Activated CD8-positive, alpha-beta memory T cell treated with anti-CD3 and anti-CD28 coated beads for 24 hours (primary cell): ENCODE measurements around the gene A2M.

ENCODE experiments used
- DNase-seq: peaks from one replicate; pipeline ENCODE4 v3.0.0-alpha.2; 2020

A2M gene

DNA sequence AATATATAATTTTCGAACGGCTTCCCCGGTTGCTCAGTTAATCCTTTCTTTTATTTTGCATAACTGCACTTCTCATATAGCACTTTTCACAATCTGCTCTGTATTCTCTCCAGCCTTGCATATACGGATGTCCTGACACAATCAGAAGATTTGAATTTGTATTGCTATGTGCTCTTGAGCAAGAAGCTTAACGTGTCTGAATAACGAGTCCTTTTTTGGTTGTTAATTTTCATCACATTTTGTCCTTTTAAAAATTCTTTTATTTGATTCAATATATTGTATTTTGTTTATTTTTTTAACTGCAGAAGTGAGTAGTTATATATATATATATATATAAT lies 17.6 kb downstream of the A2M start:
- DNase-seq = no peak

DNA sequence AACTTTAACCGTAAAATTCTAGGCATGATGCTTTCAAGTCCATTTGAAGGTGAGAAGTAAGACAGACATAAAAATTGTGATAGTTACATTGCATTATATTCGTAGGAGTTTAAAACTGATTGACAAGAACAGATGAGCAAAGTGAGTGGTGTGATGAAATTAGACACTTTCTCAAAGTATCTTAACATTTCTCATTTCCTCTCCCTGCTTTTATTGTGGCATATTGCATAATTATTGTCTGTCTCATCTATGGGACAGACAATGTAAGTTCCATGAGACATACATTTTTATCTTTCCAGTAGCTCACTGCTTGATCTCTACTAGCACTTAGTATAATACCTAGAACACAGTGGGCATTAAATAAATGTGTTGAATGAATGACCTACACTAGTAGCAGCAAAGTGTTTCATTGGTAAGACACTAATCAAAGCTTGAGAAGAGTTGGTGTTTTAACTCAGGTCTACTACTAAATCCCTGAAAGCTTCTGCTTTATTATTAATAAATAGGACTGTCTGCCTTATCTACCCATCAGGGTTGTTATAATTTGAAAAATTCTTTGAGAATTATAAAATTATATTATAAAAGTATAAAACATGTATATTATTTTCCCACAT lies 19.0 kb downstream of the A2M start:
- no peak for DNase-seq

DNA sequence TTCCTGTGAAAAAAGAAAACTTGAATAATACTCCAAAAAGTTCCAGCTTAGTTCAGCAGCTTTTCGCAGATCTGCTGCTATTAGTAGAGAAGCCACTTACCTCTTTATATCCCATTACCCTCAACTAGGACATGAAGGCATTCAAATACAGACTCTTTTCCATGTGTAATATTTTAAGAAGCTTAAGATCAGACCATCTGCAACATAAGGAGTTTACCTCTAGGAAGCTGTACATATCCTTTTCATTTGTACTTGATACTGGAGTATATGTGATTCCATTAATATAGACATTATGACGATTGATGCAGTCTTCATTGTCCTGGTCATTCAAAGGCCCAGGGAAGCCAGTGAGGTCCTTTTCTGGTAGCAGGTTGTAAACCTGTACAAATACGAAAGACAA lies 20.4 kb downstream of the A2M start:
- DNase-seq = no peak

DNA sequence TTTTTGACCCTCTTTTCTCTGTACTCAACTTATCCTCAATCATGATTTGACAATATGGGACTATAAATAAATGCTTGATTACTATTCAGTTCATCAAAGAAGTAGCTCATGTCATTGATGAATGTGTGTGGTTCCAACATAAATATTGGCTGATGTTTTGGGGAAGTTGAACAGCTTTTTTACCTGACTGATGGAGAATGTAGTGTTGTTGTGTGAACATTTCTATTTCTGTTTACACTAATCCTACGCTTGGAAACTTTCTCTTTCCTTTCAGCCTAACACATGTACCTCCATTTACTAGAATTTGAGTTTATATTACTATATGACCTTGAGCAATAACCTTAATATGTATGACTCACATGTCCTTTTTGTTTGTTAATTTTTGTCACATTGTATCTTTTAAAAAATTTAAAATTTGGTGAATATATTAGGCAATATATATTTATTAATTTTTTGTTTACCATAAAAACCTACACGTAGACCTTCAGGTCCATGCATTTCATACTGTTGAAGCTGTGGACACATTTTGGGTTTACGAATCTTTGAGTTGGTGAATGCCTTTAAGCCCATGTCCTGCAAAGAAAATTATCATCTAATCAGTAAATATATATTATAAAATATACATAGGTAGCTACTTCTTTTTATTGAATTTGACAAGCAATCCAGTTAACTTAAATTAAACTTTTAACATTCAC lies 21.1 kb downstream of the A2M start:
- no peak for DNase-seq

DNA sequence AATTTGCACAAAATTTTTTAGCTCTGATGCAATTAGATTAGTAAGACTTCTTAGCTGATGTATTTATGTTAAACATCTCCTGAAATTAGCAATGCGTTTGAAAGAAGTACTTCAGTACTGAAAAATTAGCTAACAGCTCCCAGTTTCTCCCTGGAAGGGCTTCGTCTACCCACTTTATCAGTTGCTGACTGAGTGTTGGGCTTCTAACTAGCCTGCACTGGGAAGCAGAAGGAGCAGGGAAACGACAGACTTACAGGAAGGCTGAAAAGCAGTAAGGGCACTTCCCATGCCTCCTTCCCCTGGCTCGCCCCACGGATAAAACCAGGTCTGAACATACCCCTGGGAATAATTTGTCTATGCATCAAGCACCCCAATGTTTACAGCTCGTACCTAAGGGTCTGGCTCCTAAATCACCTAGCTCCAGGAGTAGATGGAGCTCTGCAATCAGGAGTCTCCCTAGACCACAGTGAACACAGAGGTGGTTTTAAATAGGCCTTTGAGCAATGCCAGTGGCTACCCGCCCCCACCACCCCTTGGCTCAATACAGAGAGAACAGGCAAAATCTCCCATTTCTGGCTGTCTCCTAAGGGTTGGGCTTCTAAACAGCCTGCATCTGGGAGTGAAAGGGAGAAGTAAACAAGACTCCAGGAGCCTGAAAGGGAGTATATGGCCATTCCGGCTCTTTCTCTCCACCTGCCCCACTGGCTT lies 23.7 kb downstream of the A2M start:
- no peak for DNase-seq

DNA sequence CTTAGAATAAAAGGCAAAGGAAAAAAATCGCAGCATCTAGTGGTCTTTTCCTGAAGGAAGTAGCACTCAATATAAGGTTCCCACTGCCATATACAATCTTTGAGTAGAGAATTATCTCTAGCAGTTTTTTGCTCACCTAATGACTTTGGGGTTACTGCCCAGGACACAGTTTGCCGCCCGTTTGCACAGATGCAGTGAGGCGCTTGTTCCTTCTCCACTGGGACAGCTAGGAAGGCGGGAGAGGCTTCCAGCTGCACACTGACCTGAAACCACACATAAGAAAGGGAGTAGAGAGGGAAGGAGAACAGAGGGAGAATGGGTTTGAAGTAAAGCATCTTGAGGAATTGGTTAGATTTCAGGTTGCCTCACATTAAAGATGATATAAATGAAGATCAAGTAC lies 25.5 kb downstream of the A2M start:
- no peak for DNase-seq

DNA sequence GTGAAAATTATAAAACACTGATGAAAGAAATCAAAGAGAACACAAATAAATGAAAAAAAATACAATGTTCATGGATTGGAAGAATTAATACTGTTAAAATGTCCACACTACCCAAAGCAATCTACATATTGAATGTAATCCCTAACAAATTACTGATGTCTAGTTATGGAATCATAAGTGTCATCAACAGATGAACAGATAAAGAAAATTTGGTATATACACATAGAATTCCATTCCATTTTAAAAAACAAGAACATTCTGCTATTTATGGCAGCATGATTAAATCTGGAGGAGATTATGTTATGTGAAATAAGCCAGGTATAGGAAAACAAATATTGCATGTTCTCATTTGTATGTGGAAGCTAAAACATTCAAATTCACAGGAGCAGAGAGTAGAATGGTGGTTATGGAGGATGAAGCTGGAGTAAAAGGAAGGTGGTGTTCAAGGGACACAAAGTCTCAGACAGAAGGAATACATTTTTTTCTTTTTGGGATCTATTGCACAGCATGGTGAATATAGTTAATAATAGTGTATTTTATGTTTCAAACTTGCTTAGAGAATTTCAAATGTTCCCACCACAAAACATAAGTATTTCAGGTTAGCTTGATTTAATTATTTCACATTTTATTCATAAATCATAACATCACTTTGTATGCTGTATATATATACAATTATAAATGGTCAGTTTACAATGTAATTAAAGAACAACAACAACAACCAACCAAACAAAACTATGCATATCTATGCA lies 28.5 kb downstream of the A2M start:
- no peak for DNase-seq

DNA sequence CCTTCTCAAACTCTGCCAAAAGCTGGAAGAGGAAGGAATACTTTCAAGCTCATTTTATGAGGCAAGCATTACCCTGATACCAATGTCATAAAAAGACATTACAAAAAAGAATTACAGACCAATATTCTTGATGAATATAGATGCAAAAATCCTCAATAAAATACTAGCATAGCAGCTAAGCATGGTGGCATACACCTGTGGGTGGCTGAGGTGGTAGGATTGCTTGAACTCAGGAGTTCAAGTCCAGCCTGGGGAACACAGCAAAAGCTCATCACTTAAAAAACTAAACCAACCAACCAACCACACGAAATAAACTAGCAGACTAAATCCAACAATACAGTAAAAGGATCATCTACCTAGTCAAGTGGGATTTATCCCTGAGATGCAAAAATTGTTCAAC lies 29.6 kb downstream of the A2M start:
- DNase-seq = no peak

DNA sequence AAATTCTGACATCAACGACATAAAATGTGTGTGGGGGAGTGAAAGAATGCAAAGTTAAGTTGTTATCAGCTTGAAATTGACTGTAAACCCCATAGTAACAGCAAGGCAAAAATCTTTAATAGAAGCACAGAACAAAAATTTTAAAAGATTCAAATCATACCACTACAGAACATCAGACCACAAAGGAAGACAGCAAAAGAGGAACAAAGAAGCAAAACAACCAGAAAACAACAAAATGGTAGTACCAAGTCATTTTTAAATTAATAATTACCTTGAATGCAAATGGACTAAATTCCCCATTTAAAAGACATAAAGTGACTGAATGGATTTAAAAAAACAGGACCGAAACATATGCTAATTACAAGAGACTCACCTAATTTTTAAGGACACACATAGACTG lies 31.3 kb downstream of the A2M start:
- no peak for DNase-seq

DNA sequence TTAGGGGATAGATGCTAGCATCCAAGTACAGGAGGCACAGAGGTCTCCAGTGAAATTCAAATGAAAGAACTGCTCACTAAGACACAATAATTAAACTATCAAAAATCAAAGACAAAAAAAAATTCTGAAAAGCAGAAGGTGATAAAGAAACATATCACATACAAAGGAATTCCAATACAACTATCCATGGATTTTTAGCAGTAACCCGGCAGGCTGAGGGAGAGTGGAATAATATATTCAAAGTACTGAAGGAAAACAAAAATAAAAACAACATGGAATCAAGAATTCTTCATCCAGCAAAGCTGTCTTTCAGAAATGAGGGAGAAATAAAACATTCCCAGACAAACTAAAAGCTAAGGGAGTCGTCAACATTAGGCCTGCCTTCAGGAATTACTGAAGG lies 31.9 kb downstream of the A2M start:
- no peak for DNase-seq

DNA sequence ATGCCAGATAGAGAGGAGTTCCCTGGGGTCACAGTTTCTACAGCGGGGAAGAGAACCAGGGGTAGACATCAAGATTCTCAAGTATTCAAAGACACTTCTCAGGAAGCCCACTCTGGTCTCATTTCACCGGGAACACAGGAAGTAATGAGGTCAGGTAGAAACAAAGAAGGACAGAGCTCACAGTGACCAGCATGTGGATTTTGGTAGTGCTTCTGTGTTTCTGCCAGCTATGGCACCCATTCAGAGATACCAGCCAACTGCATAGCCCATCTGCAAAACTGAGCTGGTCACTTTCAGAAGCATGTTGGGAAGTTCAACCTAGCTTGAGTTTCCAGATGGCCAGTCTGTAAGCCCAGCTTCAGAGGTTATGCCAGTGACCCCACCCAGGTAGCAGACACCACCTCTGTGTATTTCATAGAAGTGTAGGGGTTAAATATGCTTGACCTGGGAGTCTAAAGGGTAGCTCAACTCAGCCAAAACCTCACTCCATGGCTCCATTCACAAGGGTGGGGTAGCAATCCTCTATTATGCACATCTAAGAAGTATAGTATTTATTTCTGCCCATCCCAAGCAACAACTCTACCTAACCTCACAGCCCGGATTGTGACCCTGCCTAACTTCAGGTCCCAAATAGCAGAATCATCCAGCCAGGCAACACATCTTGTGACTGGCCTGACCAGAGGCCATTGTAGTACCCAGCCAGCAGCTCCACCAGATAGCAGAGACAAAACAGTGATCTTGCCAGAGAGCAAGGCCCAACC lies 33.9 kb downstream of the A2M start:
- no peak for DNase-seq

DNA sequence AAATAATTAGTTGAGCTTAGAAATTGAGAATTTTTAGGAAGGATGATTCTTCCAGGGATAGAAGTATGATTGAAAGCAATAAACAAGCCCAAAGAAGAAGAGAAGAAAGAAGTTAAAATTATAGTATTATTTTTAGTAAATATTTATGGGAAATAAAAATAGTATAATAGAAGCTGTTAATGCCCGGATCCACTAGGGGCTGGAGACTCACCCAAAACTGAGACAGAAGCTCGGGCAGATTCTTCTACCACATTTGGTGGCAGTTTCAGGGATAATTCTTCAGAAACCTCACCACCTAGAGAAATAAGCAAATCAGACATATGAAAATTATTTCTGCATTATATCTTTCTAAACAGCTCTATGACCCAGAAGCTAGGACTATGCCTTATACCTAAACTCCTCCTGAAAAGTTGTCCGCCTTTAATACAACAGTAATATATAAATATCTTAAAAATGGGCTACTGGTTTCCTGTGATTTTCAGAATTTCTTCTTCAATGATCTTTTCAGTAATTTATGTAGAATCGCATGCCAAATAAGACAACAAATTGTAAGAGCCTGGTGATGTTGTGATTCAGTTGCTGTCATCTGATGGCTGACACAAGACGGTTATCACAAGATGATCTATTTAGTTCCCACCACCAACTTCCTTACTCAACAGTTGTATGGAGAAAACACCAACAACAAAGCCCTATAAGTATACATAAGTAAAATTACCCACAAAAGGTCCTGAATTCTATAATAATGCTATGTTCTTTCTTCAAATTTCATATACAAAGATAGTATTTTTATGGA lies 35.6 kb downstream of the A2M start:
- no peak for DNase-seq

DNA sequence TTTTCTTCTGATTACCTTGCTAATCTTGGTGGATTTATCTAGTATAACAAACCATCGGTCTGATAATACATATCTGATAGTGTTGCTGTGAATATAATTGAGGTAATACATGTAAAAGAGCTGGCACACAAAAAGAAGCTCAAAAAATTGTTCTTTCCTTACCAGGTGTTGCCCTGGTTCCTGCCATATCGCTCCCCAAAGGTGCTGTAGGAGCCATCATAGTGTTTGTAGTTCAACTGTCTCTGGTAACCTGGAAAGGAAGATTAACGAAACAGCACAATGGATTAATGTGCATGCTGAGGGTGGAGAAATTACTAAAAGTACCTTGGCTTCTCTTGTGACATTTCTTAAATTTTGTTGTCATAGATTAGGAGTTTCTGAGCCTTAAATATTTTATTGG lies 36.6 kb downstream of the A2M start:
- DNase-seq = no peak

DNA sequence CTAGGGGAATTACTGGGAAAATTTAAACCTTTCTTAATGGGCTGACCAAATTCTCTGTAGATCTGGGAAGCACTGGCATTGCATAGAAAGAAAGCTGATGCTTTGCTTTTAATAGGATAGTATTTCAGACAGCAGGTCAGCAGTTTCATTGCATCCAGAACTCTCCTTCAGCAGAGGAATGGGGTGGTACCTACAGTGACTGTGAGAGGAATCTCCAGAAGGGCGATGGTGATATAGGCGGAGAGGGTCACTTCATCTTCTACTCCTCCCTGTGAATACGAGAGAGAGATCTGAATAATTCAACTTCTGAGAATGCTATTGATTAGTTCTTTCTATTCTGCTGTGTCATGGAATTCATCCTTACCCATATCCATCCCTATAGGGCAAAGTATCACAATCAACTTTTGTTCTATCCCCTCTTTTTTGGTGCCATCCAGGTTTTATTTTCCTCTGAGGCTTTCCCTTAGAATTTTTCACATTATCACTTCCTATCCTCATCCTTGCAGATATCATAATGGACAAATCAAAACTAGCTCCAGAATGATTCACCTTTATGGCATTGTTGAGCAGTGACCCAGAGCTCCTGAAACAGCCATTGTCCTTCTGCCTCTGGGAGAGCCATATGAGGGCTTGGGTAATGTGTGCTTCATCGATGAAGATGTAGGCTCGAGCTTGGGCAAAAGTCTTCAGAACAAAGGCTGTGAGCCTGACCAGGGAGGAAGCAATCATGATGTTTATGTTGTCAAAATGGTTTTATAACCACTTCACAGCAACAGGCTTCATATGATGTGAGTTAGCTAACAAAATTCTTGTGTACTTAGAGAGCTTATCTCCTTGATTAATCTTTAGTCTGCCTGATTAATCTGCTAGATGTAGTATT lies 38.3 kb downstream of the A2M start:
- DNase-seq = no peak

DNA sequence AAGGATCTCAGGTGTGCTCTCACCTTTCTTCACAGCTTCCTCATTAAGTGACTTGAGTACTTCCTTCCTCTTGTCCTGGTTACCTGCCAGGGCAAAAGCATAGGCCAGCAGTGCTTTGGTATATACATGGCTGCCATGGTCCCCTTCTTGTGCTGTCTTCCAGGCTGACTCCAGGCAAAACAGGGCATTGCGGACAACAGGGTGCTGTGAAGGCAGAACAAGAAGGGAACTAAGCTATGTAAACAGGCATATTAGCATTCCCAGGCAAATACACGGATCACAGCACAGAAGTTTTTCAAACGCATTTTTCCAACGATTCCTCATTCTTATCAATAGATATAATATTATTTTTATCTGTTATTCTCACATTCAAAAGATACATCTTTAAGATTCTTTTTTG lies 39.0 kb downstream of the A2M start:
- DNase-seq = no peak

DNA sequence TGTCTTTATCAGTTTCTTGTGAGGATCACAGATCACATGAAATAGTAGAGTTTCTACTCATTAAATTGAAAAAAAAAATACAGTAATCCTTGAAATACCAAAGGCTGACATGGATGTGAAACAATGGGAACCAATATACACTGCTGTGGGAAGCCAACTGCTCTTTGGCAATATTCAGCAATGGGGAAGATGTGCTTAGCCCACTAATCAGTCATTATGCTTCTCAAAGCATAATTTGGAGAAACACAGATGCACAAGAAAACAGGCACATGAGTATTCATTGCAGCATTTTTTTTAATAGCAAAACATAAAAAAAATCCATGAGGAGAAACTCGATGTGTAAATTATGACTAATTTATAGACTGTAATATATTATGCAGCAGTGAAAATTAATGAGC lies 40.6 kb downstream of the A2M start:
- DNase-seq = no peak

DNA sequence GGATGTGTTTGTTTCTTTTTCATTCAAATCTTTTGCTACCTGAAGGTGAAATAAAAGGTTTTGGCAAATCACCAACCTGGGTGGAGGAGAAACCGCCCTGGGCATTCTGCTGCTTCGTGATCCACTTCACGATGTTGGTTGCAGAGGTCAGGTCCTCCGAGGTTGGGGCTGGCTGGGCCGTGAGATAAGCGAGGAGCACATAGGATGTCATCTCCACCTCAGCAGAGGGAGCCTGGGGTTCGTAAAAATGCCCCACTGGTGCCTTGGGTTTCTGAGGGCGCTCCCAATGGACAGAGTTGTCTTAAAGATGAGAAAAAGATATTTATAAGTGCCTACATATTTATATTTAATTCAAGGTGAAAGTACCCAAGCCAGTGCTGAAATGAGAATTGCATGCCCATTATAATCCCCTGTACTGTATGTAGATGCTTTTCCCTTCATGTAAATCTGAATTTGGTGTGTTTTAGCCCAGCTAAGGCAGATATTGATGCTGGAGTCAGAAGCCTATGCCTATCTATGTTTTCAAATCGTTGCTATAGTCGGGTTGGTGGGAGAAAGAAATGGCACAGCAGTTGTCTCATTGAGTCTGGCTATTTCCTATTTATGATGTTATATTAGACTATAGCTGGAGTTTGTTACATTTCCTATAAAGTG lies 41.1 kb downstream of the A2M start:
- no peak for DNase-seq

DNA sequence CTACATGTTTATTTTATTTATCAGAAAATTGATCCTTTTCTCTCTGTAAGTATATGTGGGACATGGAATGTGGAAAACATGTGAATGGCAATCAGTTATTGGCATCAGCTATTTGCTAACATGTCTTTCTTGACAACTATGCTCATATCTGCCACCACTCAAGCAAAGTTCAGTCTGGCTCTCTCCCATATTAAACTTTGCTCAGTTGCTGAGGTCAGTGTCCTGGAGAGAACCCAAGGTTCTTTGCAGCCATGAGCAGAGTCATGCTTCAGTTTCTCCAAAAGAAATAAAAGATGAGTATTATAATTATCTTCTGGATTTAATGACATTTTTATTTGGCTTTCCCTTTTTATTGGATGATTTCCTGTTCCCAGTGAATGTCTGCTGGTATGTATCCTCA lies 42.6 kb downstream of the A2M start:
- no peak for DNase-seq

DNA sequence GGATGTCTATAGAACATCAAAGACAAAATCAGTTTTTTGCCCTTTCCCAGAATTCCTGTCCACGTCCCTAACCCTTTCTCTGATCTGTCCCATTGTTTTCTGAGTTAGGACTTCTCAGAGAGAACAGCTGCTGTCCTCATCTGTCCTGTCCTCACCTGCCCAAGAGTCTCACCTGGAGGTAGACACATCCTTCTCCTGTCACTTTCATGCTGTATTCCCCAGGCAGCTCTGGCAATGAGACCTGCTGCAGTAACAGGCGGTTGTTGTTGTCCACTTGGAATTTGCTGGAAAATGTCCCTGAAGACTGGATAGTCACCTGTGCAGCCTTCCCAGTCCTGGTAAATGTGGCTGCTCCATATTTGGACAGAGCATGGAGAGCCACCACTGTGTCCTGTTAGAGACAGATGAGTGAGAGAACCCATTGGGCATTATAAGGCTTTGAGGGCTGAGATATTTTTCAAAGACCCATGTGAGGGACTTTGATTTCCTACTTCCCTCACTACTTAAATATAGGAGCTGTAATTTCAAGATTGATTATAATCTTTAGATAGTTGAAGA lies 43.2 kb downstream of the A2M start:
- DNase-seq = no peak

DNA sequence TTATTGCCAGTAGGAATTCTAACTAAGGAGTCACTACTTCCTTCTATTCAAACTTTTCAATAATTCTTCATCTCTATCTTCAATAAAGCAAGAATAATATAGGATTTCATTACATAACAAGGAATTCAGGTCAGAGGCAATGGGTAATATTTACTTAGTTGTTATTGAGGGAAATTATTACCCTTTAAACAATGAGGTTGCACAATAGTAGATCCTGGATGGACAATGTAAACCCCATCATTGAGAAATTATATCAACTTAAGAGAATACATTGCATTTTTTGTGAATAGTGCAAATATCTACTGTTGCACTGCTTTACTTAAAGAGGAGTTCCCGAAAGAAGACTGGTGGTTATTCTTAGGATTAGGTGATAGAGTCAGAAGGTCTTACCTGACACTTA lies 43.8 kb downstream of the A2M start:
- no peak for DNase-seq
